Stimulated activated CD8-positive, alpha-beta memory T cell treated with anti-CD3 and anti-CD28 coated beads, Interleukin-15, amount 100 ng/mL, for 4 hours (primary cell): ENCODE data around the gene PFDN2.
"Not testable (repeated sequence)": the region's sequence is repeated elsewhere in the genome, so short reads cannot be mapped to it uniquely, and the experiment has no call there.

ENCODE experiments used
- DNase-seq, 2 donors: peaks; one replicate each; pipeline ENCODE4 v3.0.0-alpha.2; 2020; ENCODE audit warnings: low read depth in 2 of 2

PFDN2 gene

GRCh38 chr1:161138431-161138830 is 20.6 kb upstream of the PFDN2 start:
- no peak for DNase-seq

GRCh38 chr1:161137881-161138280 is 20.0 kb upstream of the PFDN2 start:
- DNase-seq: no peak

- no peak for DNase-seq
Measured at GRCh38 chr1:161133220-161133740, 15.4 kb upstream of the PFDN2 start.

- peak; percentile 81 to 88 for DNase-seq
Measured at GRCh38 chr1:161132410-161133219, 14.8 kb upstream of the PFDN2 start, which contains the start of gene DEDD. TSS of gene DEDD (minus strand) at chr1:161132667. CDS start at chr1:161124462, 8,205 bp downstream.

- no peak for DNase-seq
Measured at GRCh38 chr1:161131523-161132409, 13.9 kb upstream of the PFDN2 start.

- no peak for DNase-seq
Measured at GRCh38 chr1:161130266-161130665, 12.4 kb upstream of the PFDN2 start.

- DNase-seq: no peak
Measured at GRCh38 chr1:161128591-161129420, 11.0 kb upstream of the PFDN2 start.

GRCh38 chr1:161127649-161128048 is 9.8 kb upstream of the PFDN2 start:
- DNase-seq: no peak

GRCh38 chr1:161122967-161123366 is 5.1 kb upstream of the PFDN2 start:
- no peak for DNase-seq

- no peak for DNase-seq
Measured at GRCh38 chr1:161121834-161122233, 4.0 kb upstream of the PFDN2 start.

- no peak for DNase-seq
Measured at GRCh38 chr1:161121042-161121650, 3.3 kb upstream of the PFDN2 start.

GRCh38 chr1:161119092-161119903 is 1.5 kb upstream of the PFDN2 start:
- peak; percentile 27 to 51 for DNase-seq

GRCh38 chr1:161115961-161116360 is 1.9 kb downstream of the PFDN2 start:
- DNase-seq: not testable (repeated sequence)

GRCh38 chr1:161115132-161115711 is 2.6 kb downstream of the PFDN2 start:
- no peak for DNase-seq

- no peak for DNase-seq
Measured at GRCh38 chr1:161114556-161114955, 3.3 kb downstream of the PFDN2 start.

GRCh38 chr1:161113915-161114314 is 3.9 kb downstream of the PFDN2 start:
- no peak for DNase-seq

- DNase-seq: no peak
Measured at GRCh38 chr1:161111527-161111926, 6.3 kb downstream of the PFDN2 start.

- DNase-seq: no peak
Measured at GRCh38 chr1:161111117-161111516, 6.7 kb downstream of the PFDN2 start.

- DNase-seq: no peak
Measured at GRCh38 chr1:161106431-161106830, 11.4 kb downstream of the PFDN2 start.

GRCh38 chr1:161100556-161100955 is 17.3 kb downstream of the PFDN2 start:
- DNase-seq: no peak
